Esophagus squamous epithelium (tissue), 4 donors: ENCODE measurements around the gene TRAPPC2.

Experiments used
- CTCF ChIP-seq, 6 experiments: fragments of 450-650 bp in 4 of 6; fragments of 200-600 bp in 2 of 6; sonication (generic) in 2 of 6; IDR thresholded peaks; one replicate each; pipeline ENCODE4 v1.5.1; 2016 to 2019; ENCODE audit warnings: antibody characterized with exemption in 6 of 6, mild to moderate bottlenecking in 4 of 6, moderate library complexity in 4 of 6
- POLR2A ChIP-seq, 4 donors: fragments of 450-650 bp; IDR thresholded peaks; one replicate each; pipeline ENCODE4 v1.6.1; 2017; ENCODE audit warnings: antibody characterized with exemption in 4 of 4, mild to moderate bottlenecking in 4 of 4, moderate library complexity in 3 of 4

DNA sequence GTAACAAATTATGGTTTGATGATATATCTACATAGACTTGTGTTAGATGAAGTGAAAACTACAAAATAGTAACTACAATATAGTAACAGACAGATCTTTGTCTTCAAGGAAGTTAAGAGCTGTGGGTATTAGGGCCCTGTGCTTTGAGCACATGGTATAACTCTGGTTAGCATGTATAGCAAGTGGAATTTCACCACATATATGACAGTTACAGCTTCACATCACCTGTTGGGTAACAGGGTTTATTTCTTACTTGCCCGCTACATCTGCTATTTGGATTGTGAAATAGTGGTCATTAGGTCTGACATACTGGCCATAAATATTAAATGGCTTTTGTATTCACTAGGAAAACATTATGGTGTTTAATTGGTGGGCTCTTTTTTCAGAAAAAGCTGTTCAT, 20.3 kb upstream of the TRAPPC2 start:
- TF ChIP-seq CTCF (IDR thresholded peaks at IDR 0.05): no peak
- TF ChIP-seq POLR2A (IDR thresholded peaks at IDR 0.05): no peak
